ENCODE data around the gene IFNGR1.
A peak's percentile ranks its signal among the peaks of the same experiment; 100 is the strongest.

The IFNGR1 gene

GRCh38 chr6:137218917-137219663 lies at the start of gene IFNGR1:
Gene IFNGR1 (minus strand): TSS chr6:137219385. CDS start chr6:137219327, 58 bp downstream.
- DNase-seq: peak; percentile 95

- DNase-seq: no peak
Observed at GRCh38 chr6:137268911-137269310, 49.7 kb upstream of the IFNGR1 start.

GRCh38 chr6:137266309-137266586 lies 47.1 kb upstream of the IFNGR1 start:
- no peak for DNase-seq

GRCh38 chr6:137265561-137266308 lies 46.5 kb upstream of the IFNGR1 start:
- no peak for DNase-seq

GRCh38 chr6:137264311-137265075 lies 45.3 kb upstream of the IFNGR1 start:
- no peak for DNase-seq

- peak; percentile 28 for DNase-seq
Observed at GRCh38 chr6:137261761-137262160, 42.6 kb upstream of the IFNGR1 start.

GRCh38 chr6:137261361-137261760 lies 42.2 kb upstream of the IFNGR1 start:
- DNase-seq: no peak

- DNase-seq: no peak
Observed at GRCh38 chr6:137260217-137260616, 41.0 kb upstream of the IFNGR1 start.

- no peak for DNase-seq
Observed at GRCh38 chr6:137259349-137259748, 40.2 kb upstream of the IFNGR1 start.

GRCh38 chr6:137258170-137258569 lies 39.0 kb upstream of the IFNGR1 start:
- DNase-seq: peak; percentile 29

GRCh38 chr6:137256350-137257103 lies 37.3 kb upstream of the IFNGR1 start:
- DNase-seq: no peak

GRCh38 chr6:137254966-137255365 lies 35.8 kb upstream of the IFNGR1 start:
- DNase-seq: no peak

GRCh38 chr6:137254430-137254829 lies 35.2 kb upstream of the IFNGR1 start:
- peak; percentile 21 for DNase-seq

- no peak for DNase-seq
Observed at GRCh38 chr6:137248702-137249101, 29.5 kb upstream of the IFNGR1 start.

- DNase-seq: no peak
Observed at GRCh38 chr6:137247724-137248123, 28.5 kb upstream of the IFNGR1 start.

- DNase-seq: no peak
Observed at GRCh38 chr6:137246791-137247202, 27.6 kb upstream of the IFNGR1 start.

GRCh38 chr6:137246164-137246563 lies 27.0 kb upstream of the IFNGR1 start:
- no peak for DNase-seq

GRCh38 chr6:137241481-137242038 lies 22.4 kb upstream of the IFNGR1 start:
- DNase-seq: no peak

- DNase-seq: no peak
Observed at GRCh38 chr6:137240168-137240567, 21.0 kb upstream of the IFNGR1 start.

- no peak for DNase-seq
Observed at GRCh38 chr6:137237413-137238170, 18.4 kb upstream of the IFNGR1 start.

- DNase-seq: no peak
Observed at GRCh38 chr6:137236581-137237355, 17.6 kb upstream of the IFNGR1 start.
